22Rv1 (cell line): ENCODE results near the gene LTC4S.
A peak's percentile ranks its signal among the peaks of the same experiment; 100 is the strongest.

Experiments
- H3K27ac ChIP-seq: fragments of 450-650 bp; 2 replicates; pipeline ENCODE4 v1.5.1; 2017
- CTCF ChIP-seq: fragments of 450-650 bp; IDR thresholded peaks from 2 replicates; pipeline ENCODE4 v1.5.1; 2017; ENCODE audit warnings: mild to moderate bottlenecking
- ZFX ChIP-seq: fragments of 450-650 bp; IDR thresholded peaks from 2 replicates; pipeline ENCODE4 v1.6.1; 2017; ENCODE audit warnings: antibody characterized with exemption, borderline replicate concordance

Gene LTC4S

GRCh38 chr5:179800696-179801201 is 7.0 kb downstream of the LTC4S start:
- TF ChIP-seq CTCF (no peak), ZFX (no peak)
- no peak overlapping the region for H3K27ac ChIP-seq

GRCh38 chr5:179801304-179802206 is 7.8 kb downstream of the LTC4S start:
- TF ChIP-seq CTCF (peak; percentile 65), ZFX (no peak)
- no peak overlapping the region for H3K27ac ChIP-seq

GRCh38 chr5:179802207-179802883 is 8.6 kb downstream of the LTC4S start:
- TF ChIP-seq CTCF (peak; percentile 28), ZFX (no peak)
- H3K27ac ChIP-seq = peak overlapping the region; percentile 26; the same call in 1 of the 2 replicates

GRCh38 chr5:179802950-179803562 is 9.3 kb downstream of the LTC4S start:
- H3K27ac ChIP-seq = peak overlapping the region; percentile 26; the same call in 1 of the 2 replicates

GRCh38 chr5:179803651-179804554 is 10.1 kb downstream of the LTC4S start:
- H3K27ac ChIP-seq = no peak overlapping the region; the same call in 1 of the 2 replicates
- no peak for TF ChIP-seq CTCF
- no peak for TF ChIP-seq ZFX

More at GRCh38 chr5:179802950-179803562, 9.3 kb downstream of the LTC4S start:
- TF ChIP-seq ZFX (no peak), CTCF (no peak)

- TF ChIP-seq CTCF (no peak), ZFX (no peak)
- peak overlapping the region; percentile 90 for H3K27ac ChIP-seq
These were observed 10.8 kb downstream of the LTC4S start for GRCh38 chr5:179804555-179804947.
